ENCODE data around the gene AOPEP.

AOPEP gene, protein sequence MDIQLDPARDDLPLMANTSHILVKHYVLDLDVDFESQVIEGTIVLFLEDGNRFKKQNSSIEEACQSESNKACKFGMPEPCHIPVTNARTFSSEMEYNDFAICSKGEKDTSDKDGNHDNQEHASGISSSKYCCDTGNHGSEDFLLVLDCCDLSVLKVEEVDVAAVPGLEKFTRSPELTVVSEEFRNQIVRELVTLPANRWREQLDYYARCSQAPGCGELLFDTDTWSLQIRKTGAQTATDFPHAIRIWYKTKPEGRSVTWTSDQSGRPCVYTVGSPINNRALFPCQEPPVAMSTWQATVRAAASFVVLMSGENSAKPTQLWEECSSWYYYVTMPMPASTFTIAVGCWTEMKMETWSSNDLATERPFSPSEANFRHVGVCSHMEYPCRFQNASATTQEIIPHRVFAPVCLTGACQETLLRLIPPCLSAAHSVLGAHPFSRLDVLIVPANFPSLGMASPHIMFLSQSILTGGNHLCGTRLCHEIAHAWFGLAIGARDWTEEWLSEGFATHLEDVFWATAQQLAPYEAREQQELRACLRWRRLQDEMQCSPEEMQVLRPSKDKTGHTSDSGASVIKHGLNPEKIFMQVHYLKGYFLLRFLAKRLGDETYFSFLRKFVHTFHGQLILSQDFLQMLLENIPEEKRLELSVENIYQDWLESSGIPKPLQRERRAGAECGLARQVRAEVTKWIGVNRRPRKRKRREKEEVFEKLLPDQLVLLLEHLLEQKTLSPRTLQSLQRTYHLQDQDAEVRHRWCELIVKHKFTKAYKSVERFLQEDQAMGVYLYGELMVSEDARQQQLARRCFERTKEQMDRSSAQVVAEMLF

DNA sequence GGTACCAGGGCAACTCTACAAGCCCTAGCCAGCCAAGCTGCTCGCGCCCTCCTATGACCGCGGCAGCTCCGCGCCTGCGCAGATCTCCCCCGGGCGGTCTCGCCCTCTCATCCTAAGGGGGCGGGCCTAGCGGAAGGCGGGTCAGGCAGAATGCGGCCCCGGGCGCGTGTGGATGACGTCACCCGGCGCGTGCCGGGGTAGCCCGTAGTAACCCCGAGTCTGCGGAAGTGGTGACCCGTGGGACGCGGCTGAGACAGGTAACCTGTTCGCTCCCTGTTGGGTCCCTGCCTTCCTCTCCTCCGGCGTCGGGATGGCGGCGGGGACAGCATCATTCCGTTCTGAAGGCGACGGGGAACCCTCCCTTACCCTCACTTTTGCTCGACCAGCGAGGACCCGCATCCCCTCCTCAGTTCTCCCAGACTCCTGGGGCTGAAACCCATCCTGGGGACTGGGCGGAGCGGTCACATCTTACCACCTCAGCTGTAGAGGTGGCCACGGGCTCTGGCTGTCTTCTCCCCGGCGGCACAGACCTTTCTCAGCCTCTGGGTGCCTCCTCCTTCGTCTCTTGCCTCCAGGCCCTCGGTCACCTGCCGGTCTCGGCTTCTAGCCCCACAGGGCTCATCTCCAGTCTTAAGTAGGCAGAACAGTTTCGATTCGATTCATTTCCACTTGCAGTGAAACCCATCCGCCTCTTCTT lies at the start of gene AOPEP:
Gene AOPEP (plus strand): TSS at position 205 of the 697 bp plus-strand sequence. CDS start 33,085 bp downstream, outside the sequence.
- DNase-seq = peak; percentile 99

DNA sequence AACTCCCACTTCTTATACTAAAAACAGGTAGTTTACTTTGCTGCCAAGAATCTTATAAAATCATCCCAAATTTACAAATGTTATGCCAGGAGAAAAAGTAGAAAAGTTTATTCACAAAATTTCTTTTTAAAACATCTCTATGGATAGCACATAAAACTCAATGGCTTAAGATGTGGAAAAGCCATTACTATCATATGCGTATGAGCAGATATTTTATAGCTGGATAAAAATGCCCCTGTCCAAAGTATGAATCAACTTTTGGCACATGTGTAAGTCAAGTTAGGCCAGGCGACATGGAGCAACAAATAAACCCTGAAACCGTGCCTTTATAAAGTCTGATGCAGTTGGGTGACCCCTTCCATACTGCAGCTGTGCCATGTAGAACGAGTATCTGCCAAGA lies 48.6 kb upstream of the AOPEP start:
- no peak for DNase-seq

DNA sequence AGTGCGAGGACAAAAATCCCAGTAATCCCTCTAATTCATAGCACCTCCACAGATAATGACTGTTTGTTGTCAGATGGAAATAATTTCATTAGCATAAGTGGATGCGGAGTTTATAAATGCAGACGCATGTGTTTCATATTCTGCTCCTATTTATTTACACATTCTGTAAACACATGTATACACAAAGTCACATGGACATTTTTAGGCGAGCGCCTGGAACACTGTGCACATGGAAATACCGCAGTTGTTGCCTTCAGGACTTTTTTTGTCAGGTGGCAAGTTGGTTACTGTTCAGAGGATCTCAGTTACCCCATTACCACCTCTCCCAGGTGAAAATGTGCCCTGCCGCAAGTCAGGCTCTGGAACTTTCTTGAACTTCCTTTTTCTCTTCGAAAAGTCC lies 46.9 kb upstream of the AOPEP start:
- no peak for DNase-seq

DNA sequence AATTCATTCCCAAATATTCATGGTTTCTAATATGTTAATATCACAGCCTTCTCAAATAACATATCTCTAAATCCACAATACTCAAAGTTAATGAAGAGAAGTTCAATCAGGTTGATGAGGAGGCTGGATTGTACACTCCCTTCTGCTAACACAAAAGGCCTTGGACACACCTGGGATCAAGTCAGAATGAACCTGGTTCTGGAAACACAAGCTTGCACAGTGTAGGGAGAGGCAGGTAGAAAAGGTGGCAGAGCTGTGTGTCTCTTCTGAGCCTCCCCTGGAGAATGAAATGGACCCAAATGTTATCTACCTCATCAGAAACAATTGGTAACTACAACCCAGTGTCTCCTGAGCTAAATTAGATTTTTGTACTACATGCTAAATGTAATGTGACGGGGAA lies 46.5 kb upstream of the AOPEP start:
- no peak for DNase-seq

DNA sequence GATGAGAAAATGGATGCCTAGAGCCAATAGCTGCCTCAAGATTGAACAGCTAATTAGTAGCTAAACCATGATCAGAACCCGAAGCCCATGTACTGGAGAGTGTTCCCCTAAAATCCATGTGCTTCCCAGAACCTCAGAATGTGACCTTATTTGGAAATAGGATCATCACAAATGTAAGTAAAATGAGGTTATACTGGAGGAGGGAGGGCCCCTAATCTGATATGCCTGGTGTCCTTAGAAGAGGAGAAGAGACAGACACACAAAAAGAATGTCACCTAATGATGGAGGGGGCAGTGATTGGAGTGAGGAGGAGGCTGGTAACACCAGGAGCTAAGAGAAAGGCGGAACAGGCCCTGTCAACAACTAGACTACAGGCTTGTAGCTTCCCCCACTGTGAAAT lies 45.9 kb upstream of the AOPEP start:
- no peak for DNase-seq

DNA sequence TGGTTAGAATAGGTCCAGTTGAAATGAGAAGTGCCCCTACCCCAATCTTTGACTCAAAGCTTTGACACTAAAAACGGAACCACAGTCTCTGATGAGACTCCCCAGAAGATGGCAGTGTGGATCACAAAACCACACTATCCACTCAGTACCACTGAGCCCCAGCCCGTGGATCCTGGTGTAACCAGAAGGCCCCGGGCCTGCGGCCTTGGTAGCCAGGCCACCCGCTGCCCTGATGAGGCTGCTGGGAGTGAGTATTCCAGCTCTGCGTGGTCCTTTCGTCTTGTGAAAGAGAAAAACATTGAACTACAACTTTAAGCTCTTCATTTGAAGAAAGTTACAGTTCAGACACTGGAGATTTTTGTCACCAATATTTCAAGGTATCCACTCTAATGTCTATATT lies 45.0 kb upstream of the AOPEP start:
- DNase-seq = peak; percentile 49

DNA sequence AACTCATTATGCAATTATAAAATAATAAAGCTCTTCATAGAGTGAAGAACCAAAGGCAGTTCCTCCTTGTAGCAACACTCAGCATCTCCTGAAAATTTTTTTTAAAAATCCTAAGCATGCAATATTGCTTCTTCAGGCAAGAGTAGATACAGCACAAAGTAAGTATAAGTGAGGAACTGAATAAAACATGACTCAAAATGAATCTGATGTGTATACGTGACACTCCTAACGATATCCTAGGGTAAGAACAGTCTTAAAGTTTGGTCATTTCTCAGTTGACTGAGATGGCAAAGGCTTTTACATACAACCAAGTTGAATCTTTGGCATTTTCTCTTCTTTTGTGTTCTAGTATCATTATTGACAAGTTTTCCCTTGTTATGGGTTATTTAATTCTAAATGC lies 41.1 kb upstream of the AOPEP start:
- no peak for DNase-seq

DNA sequence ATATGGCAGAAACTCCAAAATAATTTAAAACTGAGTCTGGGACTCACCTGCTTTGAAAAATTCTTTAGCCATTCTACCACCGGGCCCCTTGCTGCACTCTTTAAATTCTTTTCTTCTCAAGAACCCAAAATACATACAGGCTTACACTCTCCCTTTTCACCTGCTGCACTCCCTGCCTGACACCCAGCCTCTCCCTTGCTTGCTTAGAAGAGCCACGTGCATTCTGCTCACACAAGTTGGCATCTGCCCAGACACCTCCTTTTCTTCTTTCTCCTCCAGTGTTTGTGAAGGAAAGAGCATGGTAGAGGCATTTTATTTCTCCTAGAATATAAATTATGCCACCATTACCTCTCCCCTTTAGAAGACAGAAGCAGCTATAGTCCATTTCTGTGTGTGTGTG lies 39.0 kb upstream of the AOPEP start:
- DNase-seq = no peak

DNA sequence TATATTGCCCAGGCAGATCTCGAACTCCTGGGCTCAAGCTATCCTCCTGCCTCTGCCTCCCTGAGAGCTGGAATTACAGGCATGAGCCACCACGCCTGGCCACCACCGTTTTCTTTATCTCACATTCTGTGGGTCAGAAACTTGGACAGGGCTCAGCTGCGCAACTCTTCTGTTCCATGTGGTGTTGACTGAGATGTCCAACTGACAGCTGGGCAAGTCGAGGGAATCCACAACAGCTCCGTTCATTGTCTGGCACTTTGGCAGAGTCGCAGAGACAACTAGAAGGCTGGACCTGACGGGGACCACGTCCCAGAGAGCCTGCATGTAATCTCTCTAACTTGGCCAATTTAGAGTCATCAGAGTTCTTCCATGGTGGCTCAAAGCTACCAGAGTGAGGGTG lies 36.2 kb upstream of the AOPEP start:
- DNase-seq = no peak

DNA sequence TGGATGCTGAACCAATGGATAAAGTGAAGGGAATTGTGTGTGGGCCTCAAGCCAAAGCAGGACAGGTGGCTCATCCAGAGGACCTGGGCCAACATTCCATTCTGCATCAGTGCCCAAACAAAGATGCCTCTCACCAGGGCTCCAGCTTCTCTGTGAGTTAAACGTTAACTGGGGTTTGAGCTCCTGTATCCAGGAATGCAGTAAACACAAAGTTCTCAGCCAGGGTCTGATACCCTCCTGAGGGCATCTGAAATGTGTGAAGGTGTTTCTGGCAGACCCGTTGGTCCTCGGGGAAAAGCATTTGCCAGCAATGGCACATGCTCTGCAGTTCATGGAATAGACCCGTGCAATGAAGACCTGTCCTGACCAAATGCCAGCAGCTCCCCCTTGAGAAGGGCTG lies 33.9 kb upstream of the AOPEP start:
- DNase-seq = no peak

DNA sequence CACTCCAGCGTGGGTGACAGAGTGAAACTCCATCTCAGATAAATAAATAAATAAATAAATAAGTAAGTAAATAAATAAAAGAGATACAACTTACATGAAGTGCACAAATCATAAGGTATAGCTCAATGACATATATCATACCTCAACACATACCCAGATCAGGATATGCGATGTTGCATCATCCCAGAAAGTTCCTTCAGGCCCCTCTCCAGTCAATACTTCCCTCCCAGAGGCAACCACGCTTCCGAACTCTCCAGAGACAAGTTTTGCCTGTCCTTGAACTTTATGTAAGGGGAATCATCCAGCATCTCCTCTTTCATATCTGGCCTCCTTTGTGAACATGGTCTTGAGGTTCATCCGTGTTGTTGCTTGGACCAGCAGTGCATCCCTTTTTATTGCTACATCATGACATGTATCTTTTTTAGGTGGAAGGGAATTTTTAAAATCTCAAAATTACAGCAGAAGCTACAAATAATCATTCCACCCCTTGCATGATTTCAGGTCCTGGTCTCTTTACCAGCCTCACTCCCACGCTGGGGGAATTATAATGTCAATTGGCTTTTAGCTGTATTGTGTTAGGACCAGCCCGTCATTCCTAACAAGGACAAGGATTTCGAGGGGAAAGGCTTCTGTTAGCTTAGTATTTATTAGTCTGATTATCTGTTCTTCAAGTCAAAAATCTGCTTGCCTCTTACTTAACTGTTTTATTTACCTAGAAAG lies 32.9 kb upstream of the AOPEP start:
- no peak for DNase-seq

DNA sequence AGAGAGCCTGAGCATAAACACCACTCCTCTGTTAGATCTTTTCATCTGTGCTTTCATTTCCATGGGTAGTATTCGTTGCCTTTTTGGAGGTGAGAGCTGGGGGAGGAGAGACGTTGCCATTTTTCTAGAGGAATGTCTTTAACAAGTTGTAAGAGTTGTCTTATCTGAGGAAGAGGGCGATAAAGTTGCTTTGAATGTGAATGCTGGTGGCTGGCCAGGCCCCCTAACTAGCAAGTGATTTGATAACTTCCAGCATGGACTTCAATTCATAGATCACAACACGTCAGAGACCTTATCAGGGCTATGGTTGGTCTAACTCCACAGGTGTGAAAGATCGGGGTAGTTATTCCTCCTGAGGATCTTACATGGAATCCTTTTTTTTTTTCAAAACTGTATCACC lies 30.0 kb upstream of the AOPEP start:
- DNase-seq = no peak

DNA sequence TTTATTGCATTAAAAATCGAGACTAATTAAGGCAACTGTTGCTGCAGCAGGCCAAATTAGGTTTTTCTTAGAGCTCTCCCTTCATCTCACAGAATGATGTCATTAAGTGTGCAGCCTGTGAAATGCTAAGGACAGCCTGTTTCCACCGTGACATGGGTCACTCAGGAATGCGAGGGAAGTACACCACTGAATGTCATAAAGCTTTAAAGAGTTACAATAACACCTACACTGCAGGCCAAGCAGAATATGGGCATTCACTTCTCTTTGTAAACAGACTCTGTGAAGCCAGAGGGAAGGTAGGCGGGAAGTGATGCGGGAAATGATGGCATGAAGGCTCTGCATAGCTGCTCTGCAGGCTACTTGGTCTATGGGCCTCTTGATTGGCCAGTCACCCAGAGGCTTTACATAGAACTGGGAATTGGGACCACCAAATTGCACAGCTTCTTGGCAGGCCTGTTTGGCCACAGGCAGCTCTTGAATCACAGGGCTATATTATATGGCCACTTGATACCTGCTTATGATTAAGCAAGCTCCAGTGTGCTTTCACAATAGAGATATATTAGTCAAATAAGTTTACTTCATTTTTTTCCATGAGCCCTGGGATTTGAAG lies 28.4 kb upstream of the AOPEP start:
- DNase-seq = no peak

DNA sequence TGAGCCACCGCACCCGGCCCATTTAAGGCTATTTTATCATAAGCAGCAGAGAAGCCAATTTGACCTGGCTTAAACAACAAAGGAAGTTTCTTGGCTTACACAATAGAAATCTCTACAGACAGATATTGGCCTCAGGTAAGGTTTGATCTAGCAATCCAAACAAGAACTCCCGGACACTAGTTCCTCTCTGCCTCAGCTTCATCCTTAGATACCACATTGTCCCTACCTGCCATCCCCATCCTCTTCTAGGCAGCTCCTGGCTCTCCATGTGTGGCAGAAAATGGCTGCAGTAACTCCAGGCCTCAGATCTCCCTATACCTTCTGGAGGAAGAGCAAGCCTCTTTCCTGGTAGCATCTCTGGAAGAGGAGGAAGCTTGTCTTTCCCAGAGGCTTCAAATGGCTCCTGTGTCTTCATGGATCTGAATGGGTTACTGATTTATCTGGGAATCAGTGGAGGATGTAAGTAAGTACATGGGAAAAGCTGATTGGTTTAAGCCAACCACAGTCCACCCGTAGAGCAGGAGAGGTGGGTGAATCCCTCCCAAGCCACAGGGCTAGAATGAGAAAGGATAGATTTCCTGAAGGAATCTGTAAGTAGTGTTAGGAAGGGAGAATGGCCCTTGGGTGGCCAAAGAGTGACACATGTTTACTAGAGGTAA lies 26.7 kb upstream of the AOPEP start:
- DNase-seq = no peak

DNA sequence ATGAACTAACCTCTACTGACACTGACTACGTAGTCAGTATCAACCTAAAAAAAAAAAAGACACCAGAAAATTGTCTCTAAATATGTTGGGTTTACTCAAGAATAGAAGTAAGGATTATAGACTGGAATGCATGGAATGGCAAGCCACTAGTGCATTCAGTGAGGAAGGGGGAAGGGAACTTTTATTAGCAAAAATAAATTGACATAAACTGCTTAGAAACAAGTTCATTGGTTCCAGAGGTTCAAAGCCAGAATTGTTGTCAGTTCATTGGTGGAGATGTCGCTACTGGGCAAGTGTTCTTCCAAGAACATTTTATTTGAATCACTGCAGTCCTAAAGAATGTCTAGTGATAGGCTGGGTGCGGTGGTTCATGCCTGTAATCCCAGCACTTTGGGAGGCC lies 26.1 kb upstream of the AOPEP start:
- DNase-seq = no peak

DNA sequence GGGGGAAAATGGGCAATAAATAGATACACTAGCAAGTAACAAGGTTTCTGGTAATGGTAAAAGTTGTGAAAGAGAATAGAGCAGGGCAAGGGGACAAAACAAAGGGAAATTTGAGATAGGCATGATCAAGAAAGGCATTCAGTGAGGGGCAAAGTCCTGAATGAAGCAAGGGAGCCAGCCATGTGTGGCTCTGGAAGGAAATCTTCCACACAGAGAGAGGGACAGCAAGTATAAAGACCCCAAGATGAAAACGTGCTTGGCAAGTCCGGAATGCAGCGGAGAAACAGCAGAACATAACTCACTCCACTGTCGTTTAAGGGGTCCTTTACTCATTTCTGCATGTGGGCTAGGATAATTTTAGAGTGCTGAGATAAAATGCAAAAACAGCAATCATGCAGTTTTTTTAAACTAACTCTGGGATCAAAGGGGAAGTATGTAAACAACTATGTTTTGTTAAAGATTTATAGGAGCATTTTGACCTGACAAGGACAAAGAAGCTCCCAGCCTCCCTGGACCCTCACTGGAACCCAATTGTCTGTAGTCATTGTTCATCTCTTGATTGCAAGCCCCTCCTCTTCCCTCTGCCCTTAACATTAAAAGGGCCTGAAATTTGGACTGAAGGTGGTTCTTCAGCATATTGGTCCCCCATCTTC lies 22.9 kb upstream of the AOPEP start:
- no peak for DNase-seq

DNA sequence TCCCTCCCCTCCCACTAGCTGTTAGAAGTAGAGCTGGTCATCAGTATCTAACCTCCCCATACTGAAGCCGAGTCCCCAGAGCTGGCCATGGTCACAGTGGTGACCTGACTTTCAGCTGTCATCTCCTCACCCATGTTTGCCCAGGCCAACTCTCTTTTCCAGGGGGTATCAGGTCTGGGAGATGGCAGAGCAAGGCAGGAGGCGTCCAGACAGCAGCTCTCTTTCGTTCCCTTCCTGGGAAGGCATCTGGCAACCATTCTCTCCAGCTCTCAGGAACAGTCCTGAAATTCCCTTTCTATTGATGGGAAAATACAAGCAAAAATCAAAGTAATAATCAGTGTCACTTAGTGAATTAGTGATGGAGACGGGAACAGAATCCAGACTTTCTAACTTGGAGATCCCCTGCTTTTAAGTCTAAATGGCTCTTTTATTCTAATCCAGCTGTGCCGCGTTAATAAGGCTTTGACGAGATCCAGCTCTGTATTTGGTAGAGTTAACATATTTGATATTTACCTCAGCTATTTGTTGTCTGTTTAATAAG lies 21.3 kb upstream of the AOPEP start:
- no peak for DNase-seq

DNA sequence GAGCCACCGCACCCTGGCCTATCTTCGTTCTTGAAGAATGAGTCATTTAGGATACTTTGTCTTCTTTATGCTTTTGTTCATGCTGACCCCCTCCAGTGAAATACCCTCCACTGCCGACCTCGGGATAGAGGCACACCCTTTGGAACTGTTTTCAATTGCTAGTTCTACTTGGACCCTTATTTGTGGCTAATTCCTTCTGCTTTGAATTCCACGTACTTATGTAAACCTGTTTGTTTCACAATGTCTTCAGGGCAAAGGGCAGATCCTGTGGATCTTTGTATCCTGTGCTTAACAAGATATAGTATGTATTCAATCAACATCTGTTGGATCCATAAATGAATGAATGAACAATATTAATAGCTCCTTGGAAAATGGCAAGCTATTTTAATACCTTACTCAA lies 19.6 kb upstream of the AOPEP start:
- DNase-seq = no peak

DNA sequence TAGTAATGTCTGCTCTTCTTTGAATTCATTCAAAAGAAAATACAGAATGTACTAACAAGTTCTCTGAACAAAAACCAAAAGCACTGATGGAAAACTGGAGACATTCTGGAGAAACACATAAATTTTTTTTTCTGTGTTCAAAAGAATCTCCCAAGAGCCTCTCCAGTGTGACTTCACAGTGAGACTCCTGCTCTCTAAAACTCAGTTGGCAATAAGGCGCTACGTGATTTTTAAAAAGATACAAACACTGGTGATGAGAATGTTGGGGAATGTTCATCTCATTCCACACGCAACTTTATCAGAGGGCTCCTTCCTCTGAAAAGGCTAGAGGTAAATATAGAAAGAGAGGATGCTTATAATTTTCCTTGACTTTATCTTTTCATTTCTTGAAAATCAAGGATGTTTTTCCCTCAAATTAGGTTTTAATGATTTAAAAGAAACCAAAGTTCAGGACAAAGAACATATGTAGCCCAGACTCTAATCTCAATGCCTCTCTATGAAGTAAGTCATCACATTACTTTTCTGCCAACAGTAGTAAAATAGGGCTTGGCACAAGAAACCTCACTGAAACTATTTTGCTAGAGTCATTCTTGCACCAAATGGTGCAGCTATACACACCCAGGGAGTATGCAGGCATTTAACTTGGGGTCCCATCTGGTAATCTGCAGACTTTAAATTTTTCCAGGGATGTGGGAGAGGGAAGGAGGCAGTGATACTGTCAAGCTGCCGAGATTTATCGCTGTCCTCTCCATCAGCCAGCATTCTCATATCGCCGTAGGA lies 12.9 kb upstream of the AOPEP start:
- no peak for DNase-seq

DNA sequence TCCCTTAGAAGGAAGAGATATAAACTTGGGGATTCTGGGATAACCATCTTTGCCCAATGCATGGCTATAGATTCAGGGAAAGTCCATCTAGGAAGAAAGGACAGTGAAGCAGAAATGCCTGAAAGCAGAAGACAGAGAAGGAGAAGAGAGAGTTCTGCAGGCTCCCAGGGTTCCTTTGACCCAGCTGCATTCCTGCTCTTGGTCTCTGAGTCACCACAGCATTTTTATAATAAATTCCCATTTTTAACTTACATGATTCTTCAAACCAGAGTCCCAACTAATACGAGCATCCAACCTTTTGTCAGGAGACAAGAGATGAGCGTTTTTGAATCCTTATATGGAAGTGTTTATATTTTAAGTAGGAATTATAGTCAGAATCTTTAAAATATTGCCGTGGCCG lies 12.0 kb upstream of the AOPEP start:
- DNase-seq = no peak

Measured in stimulated activated CD4-positive, alpha-beta T cell treated with anti-CD3 and anti-CD28 coated beads, Interleukin-1b, Interleukin-23, amount 100 ng/mL, for 48 hours (primary cell).